Measurements from ENCODE around the gene PLA2G6.

GRCh38 chr22:38080474-38080849 lies 101.2 kb downstream of the PLA2G6 start:
- no peak for TF ChIP-seq CTCF (IDR thresholded peaks at IDR 0.05)
- TF ChIP-seq POLR2A (IDR thresholded peaks at IDR 0.05), result no peak
- TF ChIP-seq POLR2AphosphoS5 (IDR thresholded peaks at IDR 0.05; ENCODE audit: insufficient read depth in 1 of 2, low read depth in 1 of 2), result no peak
